ENCODE data around the gene GXYLT1. TPM values are rescaled to one million over a fixed set of nuclear protein-coding genes. Genes with fewer than 3 reads are reported as not detected.

The GXYLT1 gene
- total and polyA plus RNA-seq, 9 of the 15 experiments (the other 6 are each of a cell fraction or from before 2014, with no cell fraction given) = 1.4 to 9.3 (median 5.5) TPM

DNA sequence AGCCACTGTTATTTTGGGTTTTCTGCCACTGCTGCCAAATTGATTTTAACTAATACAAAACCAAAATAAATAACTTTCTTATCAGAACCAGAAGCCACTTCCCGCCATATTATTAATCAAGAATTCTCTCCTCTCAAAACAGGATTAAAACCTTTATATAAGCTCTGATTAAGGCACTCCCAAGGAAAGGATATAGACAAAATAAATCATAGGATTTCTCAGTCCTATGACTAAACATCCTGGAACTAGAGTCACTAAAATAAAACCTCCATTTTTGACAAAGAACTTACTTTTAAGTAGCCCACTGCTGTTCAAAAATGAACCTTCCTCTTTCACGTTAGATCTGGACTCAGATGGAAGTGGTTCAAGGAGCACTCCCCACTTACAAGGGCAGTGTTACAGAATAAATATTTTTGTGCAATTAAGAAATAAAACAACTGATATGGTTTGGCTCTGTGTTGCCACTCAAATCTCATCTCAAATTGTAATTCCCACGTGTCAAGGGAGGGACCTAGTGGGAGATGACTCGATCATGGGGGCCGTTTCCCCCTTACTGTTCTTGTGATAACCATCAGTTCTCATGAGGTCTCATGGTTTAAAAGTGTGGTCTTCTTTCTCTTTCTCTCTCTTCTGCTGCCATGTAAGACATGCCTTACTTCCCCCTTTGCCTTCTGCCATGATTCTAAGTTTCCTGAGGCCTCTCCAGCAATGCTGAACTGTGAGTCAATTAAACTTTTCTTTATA, 26.4 kb downstream of the GXYLT1 start (continued):
- TF ChIP-seq ZNF232 (CRISPR knock-in tag; IDR thresholded peaks at IDR 0.05) (no peak), NR4A1 (CRISPR knock-in tag; IDR thresholded peaks at IDR 0.05) (no peak), NR4A1 (tag; IDR thresholded peaks at IDR 0.05) (no peak), FOXM1 (IDR thresholded peaks at IDR 0.05; ENCODE audit: low read depth) (no peak), FOXM1 (CRISPR knock-in tag; IDR thresholded peaks at IDR 0.05; ENCODE audit: low read depth) (no peak)

DNA sequence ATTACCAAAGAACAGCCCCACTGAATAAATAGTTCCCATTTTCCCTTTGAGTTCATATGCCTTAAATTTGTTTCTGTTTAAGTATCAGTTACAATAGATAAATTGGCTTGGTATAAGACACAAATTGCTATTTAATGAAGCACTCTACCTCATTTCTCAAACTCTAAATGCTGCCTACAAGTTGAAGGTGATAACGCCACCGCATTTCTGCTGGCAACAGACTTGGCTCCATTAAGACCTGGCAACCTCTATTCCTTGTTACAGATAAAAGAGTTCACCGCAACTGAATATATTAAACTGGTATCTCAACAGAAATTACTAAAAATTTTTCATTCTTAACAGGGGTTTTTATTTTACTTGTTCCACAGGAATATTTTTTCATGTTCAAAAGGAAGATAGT, 35.6 kb downstream of the GXYLT1 start:
- H3K9ac ChIP-seq (ENCODE audit: insufficient read depth in 1 of 2, low read depth in 2 of 2, low read length in 2 of 2) = no peak overlapping the region
- no peak overlapping the region for H2AFZ ChIP-seq (ENCODE audit: low read depth, low read length)
- no peak for FAIRE-seq
- TF ChIP-seq POLR3G (IDR thresholded peaks at IDR 0.05; ENCODE audit: extremely low read depth, insufficient read length, insufficient replicate concordance) (no peak), GTF2E2 (tag; IDR thresholded peaks at IDR 0.05) (no peak), THRAP3 (IDR thresholded peaks at IDR 0.05; ENCODE audit: borderline replicate concordance) (no peak), GTF2A2 (tag; IDR thresholded peaks at IDR 0.05) (no peak), ZNF644 (tag; IDR thresholded peaks at IDR 0.05; ENCODE audit: low read depth) (no peak), NFE2 (IDR thresholded peaks at IDR 0.05; ENCODE audit: low read depth) (no peak), ATF1 (CRISPR knock-in tag; IDR thresholded peaks at IDR 0.05) (no peak), ATF1 (tag; IDR thresholded peaks at IDR 0.05) (no peak), FOXK2 (conservative IDR thresholded peaks at IDR 0.05 in 1 of 2, IDR thresholded peaks at IDR 0.05 in 1 of 2; ENCODE audit: low read depth in 2 of 2) (no peak), ARNT (IDR thresholded peaks at IDR 0.05) (no peak), HMG20B (CRISPR knock-in tag; IDR thresholded peaks at IDR 0.05) (no peak), CAMTA2 (CRISPR knock-in tag; conservative IDR thresholded peaks at IDR 0.05) (no peak), KDM4B (IDR thresholded peaks at IDR 0.05; ENCODE audit: borderline replicate concordance in 2 of 2, low read depth in 1 of 2) (no peak), GABPA (tag; conservative IDR thresholded peaks at IDR 0.05; ENCODE audit: low read depth) (no peak), LEF1 (IDR thresholded peaks at IDR 0.05) (no peak)
- TF ChIP-seq, protein P1, sequence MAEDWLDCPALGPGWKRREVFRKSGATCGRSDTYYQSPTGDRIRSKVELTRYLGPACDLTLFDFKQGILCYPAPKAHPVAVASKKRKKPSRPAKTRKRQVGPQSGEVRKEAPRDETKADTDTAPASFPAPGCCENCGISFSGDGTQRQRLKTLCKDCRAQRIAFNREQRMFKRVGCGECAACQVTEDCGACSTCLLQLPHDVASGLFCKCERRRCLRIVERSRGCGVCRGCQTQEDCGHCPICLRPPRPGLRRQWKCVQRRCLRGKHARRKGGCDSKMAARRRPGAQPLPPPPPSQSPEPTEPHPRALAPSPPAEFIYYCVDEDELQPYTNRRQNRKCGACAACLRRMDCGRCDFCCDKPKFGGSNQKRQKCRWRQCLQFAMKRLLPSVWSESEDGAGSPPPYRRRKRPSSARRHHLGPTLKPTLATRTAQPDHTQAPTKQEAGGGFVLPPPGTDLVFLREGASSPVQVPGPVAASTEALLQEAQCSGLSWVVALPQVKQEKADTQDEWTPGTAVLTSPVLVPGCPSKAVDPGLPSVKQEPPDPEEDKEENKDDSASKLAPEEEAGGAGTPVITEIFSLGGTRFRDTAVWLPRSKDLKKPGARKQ (CRISPR knock-in tag; IDR thresholded peaks at IDR 0.05) = no peak
- no peaks in the 10 kb centered on the region for H3K79me2 ChIP-seq (ENCODE audit: control insufficient read depth, insufficient read depth, low read length)
- H3K9me3 ChIP-seq (replicated peaks; ENCODE audit: control insufficient read depth, insufficient read depth, low read depth, low read length) = no peaks in the 10 kb centered on the region
- 95% methylated on average over 3 of the region's 3 CpGs for WGBS (ENCODE audit: insufficient coverage, low coverage, missing lambda C conversion rate)
- no peak overlapping the region for H3K27ac ChIP-seq (ENCODE audit: extremely low read depth, low read depth, low read length)
- H3K9me1 ChIP-seq (ENCODE audit: control insufficient read depth, insufficient read depth, low read length) = no peaks in the 10 kb centered on the region
- no peaks in the 10 kb centered on the region for H4K20me1 ChIP-seq (replicated peaks; ENCODE audit: control insufficient read depth, insufficient read depth, low read length)
- ChIA-PET POLR2A (no interaction called here), CTCF (ENCODE audit: low intra/inter-chr PET ratio) (no interaction called here)
- H3K4me3 ChIP-seq = no peak overlapping the region
- intact Hi-C loops (cut with micrococcal nuclease) (loop anchor here (10.0 kb wide), 2 partner anchors 834 to 1164 kb away; no protein-coding TSS in a partner anchor), in situ Hi-C loops (cut with MboI) (no loop called here)
- no peaks in the 10 kb centered on the region for H3K4me1 ChIP-seq (replicated peaks in 1 of 2; ENCODE audit: control insufficient read depth in 2 of 2, insufficient read depth in 2 of 2, low read length in 2 of 2)
- H3K4me2 ChIP-seq (ENCODE audit: insufficient read depth, low read length) = no peak overlapping the region
- DNase-seq (ENCODE audit: extremely low read depth in 1 of 4, low spot score in 3 of 4) = no peak
- no peaks in the 10 kb centered on the region for H3K27me3 ChIP-seq (ENCODE audit: control insufficient read depth in 2 of 2, insufficient read depth in 2 of 2, low read length in 2 of 2)
- peaks cover 3% of the 10 kb centered on the region; the same call in 1 of the 3 replicates for H3K36me3 ChIP-seq (ENCODE audit: control insufficient read depth, insufficient read depth, low read length)
- no TSS peak for BruUV-seq (replicated peaks)
- ATAC-seq = no peak
